HuH-7 (cell line): Measurements from ENCODE around the gene DOCK4.

Experiments used
- DNase-seq: peaks from one replicate; pipeline ENCODE4 v3.0.0; 2011; ENCODE audit warnings: low spot score

DOCK4 gene

GRCh38 chr7:112047421-112047820, 158.8 kb downstream of the DOCK4 start:
- no peak for DNase-seq

GRCh38 chr7:112045222-112045621, 161.0 kb downstream of the DOCK4 start:
- no peak for DNase-seq

GRCh38 chr7:112042631-112043030, 163.6 kb downstream of the DOCK4 start:
- no peak for DNase-seq

- DNase-seq, result no peak
These were observed 167.8 kb downstream of the DOCK4 start for GRCh38 chr7:112038353-112038752.

GRCh38 chr7:112036071-112036470, 170.1 kb downstream of the DOCK4 start:
- DNase-seq, result no peak

- no peak for DNase-seq
These were observed 174.5 kb downstream of the DOCK4 start for GRCh38 chr7:112031689-112032088.

- DNase-seq, result no peak
These were observed 180.6 kb downstream of the DOCK4 start for GRCh38 chr7:112025556-112025955.

GRCh38 chr7:112023786-112024185, 182.4 kb downstream of the DOCK4 start:
- no peak for DNase-seq

- no peak for DNase-seq
These were observed 182.9 kb downstream of the DOCK4 start for GRCh38 chr7:112023282-112023681.

GRCh38 chr7:112022128-112022527, 184.1 kb downstream of the DOCK4 start:
- DNase-seq, result peak; percentile 66

GRCh38 chr7:112021379-112022044, 184.7 kb downstream of the DOCK4 start:
- DNase-seq, result no peak

- DNase-seq, result no peak
These were observed 185.4 kb downstream of the DOCK4 start for GRCh38 chr7:112020800-112021199.

- no peak for DNase-seq
These were observed 186.3 kb downstream of the DOCK4 start for GRCh38 chr7:112019932-112020331.

GRCh38 chr7:112018305-112019030, 187.7 kb downstream of the DOCK4 start:
- no peak for DNase-seq

GRCh38 chr7:112015146-112015545, 191.1 kb downstream of the DOCK4 start:
- DNase-seq, result no peak

GRCh38 chr7:112014347-112014746, 191.9 kb downstream of the DOCK4 start:
- no peak for DNase-seq

GRCh38 chr7:112013274-112013673, 192.9 kb downstream of the DOCK4 start:
- peak; percentile 20 for DNase-seq

- no peak for DNase-seq
These were observed 194.0 kb downstream of the DOCK4 start for GRCh38 chr7:112012242-112012641.

- DNase-seq, result no peak
These were observed 195.2 kb downstream of the DOCK4 start for GRCh38 chr7:112010994-112011393.

GRCh38 chr7:112010109-112010508, 196.1 kb downstream of the DOCK4 start:
- no peak for DNase-seq

GRCh38 chr7:112009081-112009480, 197.1 kb downstream of the DOCK4 start:
- DNase-seq, result no peak

GRCh38 chr7:112007185-112007584, 199.0 kb downstream of the DOCK4 start:
- no peak for DNase-seq

- no peak for DNase-seq
These were observed 200.1 kb downstream of the DOCK4 start for GRCh38 chr7:112006071-112006470.
